Stimulated activated CD8-positive, alpha-beta memory T cell treated with anti-CD3 and anti-CD28 coated beads, Interleukin-12 subunit alpha, Interleukin-12 subunit beta, amount 100 ng/mL, for 4 hours (primary cell): ENCODE measurements around the gene FN1.

Experiments used
- DNase-seq: peaks from one replicate; pipeline ENCODE4 v3.0.0-alpha.2; 2020; ENCODE audit warnings: low read depth

FN1 gene

DNA sequence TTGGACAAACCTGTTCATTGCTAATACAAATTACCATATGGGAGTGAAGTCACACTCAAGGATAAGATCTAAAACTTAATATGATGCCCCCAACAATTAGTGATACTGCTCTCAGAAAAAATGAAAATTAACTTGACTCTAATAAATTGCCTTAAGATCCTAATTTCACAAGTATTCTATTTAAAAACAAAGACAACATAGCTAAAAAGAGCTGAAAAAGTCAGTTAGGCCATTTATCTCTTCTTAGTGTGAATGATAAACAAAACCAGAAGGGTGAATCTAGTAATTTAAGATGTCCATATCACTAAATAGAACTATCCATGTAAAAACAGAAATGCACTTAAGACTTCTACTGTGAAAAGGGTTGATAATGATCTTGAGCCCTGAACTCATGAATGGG is 53.4 kb downstream of the FN1 start:
- DNase-seq, result no peak

DNA sequence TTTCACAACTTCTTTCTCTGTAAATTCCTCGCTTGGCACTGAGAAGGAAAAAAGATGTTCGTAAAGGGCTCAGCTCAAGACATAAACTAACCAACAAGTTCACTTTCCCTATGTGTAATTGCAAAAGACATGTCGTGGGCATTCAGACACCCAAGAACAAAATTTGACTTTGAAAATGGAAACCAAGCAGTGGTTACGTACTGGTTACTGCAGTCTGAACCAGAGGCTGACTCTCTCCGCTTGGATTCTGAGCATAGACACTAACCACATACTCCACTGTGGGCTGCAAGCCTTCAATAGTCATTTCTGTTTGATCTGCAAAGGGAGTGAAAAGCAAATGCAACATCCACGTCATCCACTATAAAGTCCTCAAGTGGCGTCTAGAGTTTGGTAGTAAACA is 53.9 kb downstream of the FN1 start:
- no peak for DNase-seq

DNA sequence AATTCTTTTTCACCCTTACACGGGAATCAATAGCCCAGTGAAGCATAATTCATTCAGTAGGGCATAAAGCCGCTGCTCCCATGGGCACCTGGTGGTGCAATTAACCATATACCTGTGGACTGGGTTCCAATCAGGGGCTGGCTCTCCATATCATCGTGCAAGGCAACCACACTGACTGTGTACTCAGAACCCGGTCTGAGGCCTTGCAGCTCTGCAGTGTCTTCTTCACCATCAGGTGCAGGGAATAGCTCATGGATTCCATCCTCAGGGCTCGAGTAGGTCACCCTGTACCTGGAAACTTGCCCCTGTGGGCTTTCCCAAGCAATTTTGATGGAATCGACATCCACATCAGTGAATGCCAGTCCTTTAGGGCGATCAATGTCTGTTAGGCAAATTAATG is 55.2 kb downstream of the FN1 start:
- no peak for DNase-seq

DNA sequence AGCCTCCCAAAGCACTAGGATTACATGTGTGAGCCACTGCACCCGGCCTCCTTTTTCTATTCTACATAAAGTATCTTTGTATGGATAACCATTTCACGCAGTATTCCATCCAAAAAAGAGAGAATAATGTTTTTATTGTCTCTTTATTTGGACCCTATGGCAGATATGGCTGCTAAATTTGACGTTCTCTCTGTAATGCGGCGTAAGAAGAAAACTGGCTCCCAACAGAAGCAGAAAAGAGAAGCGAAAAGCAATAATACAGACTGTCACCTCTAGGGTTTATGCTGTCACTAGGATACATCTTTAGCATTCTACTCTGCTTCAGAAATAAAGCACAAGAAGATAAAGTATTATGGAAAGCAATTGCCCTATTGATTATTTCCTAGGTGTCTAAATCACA is 55.9 kb downstream of the FN1 start:
- DNase-seq, result no peak

DNA sequence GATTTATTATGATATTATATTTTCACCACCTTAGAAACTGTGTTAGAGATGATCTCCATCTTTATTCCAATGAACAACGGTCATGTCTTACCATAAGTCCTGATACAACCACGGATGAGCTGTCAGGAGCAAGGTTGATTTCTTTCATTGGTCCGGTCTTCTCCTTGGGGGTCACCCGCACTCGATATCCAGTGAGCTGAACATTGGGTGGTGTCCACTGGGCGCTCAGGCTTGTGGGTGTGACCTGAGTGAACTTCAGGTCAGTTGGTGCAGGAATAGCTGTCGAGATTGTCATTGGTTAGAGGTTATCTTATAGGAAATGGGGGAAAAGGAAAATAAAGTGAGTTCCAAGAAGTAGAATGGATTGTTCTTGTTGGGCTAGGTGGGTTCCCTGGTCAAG is 56.8 kb downstream of the FN1 start:
- DNase-seq, result no peak

DNA sequence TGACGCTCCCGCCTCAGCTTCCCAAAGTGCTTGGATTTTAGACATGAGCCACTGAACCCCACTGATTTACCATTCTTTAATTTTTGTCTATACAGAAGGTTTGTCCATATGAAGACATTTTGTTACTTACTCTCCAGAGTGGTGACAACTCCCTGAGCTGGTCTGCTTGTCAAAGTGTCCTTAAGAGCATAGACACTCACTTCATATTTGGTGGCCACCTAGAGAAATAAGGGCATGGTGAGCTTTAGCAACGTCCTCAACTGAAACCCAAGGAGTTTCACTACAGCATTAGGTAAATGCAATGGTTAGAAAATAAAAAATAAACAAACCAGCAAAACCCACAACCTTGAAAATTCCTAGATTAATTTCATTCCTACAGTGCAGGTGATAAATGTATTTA is 57.8 kb downstream of the FN1 start:
- DNase-seq, result no peak

DNA sequence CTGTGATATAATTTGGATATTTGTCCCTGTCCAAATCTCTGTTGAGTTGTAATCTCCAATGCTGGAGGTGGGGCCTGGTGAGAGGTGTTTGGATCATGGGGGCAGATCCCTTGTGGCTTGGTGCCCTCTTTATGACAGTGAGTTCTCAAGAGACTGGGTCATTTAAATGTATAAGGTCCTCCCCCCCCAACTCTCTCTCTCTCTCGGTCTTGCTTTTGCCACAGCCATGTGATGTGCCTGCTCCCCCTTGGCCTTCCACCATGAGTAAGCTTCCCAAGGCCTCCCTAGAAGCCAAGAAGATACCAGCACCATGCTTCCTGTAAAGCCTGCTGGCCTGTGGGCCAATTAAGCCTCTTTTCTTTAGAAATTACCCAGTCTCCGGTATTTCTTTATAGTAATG is 58.6 kb downstream of the FN1 start:
- no peak for DNase-seq

DNA sequence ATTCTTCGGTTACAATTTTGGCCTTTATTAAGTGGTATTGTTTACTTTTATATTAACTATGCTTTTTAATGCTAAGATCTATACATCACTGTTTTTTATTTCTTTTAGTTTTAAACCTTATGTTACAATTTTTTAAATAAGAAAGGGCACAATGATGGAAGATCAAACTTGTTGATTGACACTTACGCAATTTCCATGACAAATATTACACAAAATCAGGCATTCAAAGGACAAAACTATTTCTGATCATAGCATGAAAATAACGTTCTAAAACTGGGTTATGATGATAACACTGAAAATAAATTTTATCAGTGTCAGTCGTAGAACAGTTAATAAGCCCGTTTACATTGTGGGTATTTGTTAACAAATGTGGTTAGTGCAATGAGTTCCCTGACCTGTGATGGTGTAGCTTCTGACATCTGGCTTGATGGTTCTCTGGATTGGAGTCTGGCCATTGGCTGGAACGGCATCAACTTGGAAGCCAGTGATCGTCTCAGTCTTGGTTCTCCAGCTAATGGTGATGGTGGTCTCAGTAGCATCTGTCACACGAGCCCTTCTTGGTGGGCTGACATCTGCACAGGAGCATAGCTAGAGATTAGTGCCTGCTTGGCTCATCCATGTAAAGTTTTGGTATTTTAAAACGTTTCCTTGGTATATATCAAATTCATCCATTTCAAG is 59.6 kb downstream of the FN1 start:
- no peak for DNase-seq

DNA sequence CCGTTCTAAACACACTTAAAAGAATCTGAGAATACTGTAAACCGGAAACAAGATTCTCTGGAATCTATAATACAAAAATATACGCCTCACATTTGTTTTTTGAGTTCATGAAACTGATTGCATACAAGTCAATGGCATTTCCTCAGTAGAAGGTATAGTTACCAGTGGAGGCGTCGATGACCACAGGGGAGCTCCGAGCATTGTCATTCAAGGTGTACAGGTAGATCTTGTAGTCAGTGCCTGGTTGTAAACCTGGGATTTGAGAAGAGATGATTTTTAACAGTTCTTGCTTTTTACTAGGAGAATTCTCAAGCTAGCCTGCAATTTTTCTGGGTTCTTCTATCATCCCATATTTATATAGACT is 60.4 kb downstream of the FN1 start:
- no peak for DNase-seq

DNA sequence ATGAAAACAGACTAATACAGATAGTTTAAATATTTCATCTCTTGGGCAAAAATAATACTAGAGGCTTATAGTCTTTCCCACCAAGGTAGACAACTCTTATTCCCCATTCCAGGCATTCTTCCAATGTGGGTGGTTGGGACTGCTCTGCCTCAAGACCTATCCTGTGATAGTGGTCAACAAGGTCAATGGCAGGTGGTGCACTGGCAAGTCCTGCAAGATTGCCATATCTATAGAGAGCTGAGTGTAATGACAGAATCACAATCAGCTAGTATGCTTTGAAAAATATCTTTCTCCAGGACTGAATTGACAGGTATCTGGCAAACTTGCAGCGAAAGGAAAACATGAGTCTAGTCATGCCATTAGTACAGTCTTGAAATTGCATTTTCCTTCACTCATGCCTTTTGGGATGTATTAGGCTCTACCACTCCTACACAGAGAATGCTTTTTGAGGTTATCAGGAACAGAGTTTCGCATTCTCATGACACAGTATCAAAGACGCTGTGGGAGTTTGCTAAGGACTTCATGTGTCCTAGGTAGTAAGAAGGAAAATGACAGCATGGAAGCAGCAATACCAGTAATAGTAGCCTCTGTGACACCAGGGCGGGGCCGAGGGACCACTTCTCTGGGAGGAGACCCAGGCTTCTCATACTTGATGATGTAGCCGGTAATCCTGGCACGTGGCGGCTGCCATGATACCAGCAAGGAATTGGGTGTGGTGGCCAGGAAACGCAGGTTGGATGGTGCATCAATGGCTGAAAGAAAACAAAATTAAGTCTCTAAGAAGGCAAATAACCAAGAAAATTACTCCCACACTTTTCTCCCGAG is 61.0 kb downstream of the FN1 start:
- no peak for DNase-seq

DNA sequence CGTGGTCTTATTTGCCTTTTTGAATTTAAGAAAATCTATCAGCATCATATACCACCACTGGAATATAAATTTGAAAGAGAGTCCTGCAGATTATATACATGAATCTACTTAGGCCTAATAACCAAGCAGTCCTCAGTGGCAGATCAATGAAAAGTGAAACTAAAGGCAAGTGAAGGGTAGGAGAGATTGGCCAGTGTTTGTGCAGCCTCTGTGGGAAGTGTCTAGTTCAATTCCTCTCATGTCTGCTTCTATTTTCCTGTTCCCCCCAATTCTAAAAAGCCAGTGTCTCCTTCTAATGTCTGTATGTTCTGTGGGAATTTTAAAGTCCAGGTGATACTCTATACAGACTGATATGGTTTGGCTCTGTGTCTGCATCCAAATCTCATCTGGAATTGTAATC is 61.9 kb downstream of the FN1 start:
- no peak for DNase-seq

DNA sequence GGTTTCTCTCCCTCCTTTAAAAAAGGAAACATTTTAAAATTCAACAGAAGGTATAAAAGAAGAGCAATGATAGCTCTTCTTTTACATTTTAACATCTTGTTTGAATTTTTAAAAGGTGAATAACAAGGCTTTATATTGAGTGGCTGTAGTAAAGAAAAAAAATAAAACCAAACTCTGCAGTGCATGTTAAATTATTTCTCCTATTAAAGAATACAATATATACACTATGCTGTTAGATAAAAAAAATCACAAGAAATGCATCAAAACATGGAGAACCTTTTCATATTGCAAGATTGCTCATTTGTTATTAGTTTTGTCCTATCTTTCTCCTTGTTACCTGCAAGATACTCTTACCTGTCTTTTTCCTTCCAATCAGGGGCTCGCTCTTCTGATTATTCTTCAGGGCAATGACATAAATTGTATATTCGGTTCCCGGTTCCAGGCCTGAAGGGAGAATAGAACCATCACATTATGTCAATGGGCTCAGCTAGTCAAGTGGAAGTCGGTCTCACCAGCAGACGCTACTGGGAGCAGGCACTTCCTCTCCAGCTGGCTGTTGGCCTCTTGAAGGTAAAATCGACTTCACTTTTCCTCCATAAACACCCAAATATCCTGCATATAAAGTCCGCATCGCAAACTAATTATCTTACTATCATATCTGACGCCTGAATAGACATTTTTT is 62.8 kb downstream of the FN1 start:
- DNase-seq, result no peak

DNA sequence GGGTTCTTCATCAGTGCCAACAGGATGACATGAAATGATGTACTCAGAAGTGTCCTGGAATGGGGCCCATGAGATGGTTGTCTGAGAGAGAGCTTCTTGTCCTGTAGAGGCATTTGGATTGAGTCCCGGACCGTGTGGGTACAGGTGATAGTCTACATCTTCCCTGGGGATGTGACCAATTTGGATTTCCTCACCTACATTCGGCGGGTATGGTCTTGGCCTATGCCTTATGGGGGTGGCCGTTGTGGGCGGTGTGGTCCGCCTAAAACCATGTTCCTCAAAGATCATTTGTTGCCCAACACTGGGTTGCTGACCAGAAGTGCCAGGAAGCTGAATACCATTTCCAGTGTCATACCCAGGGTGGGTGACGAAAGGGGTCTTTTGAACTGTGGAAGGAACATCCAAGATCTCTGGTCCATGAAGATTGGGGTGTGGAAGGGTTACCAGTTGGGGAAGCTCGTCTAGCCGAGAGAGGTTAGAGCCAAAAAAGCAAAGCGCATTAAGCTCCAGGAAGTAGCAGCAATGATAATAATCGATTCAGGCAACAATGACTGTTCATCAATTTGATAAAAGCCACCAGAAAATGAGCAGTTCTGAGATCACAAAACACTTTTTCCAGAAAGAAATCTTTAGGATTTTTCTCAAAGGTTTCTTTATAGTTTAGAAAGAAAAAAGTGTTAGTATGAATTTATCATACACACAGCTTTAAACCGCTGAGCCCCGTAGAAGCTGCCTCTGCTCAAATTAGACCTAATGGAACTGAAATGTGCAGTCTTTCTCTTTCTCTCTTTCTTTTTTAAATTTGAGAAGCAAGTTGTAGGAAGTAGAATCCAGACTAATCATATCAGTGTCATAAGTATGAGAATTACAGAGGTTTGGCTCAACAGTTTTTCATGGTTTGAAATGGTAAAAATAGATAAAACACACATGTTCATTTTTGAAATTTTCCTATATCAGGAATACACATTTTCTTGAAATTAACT is 63.7 kb downstream of the FN1 start:
- DNase-seq, result no peak

DNA sequence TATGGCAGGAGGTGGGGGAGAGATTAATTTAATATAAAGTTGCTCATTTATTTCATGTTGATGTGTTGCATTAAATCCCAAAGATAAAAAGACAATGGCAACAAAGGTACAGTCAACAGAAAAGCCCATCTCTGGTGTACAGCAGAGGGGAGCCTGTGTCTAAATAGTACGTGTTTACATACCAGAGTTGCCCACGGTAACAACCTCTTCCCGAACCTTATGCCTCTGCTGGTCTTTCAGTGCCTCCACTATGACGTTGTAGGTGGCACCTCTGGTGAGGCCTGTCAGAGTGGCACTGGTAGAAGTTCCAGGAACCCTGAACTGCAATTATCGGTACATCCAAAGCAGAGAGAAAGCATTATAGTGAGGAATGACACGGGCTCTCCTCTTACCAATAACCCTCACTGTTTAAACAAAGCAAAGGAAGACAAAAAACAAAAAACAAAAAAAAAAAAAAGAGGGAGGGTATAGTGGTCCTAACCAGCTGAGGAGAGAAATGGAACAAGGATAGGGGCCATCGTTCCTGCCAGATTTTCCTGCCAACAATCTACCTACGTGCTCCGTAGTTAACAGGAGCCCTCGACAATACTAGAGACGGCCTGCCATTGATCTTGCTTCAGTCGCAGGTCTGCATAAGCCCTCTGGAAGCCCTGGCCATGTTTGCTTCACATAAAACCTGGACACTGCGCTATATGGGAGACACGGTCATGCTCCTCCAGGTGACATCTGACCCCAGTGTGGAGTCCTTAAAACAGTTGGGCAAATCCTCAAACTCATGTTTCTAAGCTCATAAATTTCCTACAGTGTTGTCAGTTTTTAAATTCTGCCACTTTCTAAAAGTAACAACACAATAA is 65.5 kb downstream of the FN1 start:
- no peak for DNase-seq

DNA sequence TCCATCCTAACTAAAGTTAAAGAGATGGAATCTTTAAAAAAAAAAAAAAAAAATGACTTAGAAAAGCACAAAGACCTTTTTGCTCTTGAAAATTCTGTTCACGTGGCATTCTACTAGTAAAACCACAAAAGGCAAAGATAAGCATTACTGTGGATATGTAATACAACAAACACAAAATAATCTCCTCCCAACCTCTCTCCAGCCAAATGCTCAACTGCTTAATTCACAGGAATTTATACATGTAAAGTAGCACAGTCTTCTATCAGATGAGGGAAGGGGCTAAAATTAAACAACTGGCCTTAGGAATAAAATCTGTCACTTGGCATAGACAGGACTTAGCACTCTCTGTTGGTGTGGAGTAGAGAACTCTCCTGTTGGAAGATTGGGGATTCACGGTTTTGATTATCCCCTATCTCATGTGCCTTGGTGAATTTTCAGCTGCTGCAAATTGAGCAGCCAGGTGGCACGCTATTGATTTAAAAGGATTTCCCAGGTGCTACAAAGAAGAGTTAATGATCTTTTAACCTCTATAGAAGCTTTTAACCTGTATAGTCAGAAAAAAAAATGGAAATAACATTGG is 66.6 kb downstream of the FN1 start:
- no peak for DNase-seq

DNA sequence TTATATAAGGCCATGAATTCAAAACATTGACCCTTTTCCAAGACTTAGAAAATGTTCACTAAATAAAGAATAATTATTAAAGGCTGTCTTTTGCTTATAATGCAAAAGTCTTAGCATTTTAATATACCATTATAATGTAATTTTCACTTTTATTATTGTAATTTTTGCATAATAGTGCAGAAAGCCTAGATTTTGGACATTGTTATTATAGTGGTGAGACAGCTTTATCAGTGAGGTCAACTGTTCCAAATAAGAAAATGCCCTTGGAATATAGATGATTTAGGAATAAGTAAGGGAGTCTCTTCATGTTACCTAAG is 67.4 kb downstream of the FN1 start:
- DNase-seq, result no peak

DNA sequence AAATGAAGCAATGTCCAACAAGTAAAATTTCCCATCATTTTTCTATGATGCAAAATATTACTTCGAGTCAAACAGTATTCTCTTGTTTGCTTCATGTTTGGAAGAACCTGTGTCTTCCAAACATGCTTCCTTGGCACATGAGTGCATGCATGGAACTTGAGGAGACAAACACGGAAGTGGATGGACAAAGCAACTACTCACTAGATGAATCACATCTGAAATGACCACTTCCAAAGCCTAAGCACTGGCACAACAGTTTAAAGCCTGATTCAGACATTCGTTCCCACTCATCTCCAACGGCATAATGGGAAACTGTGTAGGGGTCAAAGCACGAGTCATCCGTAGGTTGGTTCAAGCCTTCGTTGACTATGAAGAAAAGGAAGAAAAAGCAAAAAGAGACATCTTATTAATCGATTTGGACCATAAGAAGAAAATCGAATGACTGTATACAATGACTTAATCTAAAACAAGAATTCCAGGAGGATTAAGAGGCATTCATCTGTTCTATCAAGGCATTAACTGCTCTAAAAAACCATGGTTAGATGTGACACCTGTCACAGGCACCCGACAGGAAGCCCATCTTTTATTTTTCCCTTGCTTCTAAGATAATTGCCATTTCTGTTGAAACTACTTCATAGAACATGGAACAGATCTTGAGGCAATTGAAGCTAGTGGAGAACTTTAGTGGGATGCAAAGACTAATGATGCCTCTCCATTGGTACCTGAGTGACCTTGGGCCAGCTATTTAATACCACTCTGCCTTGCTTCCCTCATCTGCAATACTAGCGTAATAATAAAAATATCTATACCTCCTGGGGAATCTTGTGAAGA is 68.0 kb downstream of the FN1 start:
- no peak for DNase-seq

DNA sequence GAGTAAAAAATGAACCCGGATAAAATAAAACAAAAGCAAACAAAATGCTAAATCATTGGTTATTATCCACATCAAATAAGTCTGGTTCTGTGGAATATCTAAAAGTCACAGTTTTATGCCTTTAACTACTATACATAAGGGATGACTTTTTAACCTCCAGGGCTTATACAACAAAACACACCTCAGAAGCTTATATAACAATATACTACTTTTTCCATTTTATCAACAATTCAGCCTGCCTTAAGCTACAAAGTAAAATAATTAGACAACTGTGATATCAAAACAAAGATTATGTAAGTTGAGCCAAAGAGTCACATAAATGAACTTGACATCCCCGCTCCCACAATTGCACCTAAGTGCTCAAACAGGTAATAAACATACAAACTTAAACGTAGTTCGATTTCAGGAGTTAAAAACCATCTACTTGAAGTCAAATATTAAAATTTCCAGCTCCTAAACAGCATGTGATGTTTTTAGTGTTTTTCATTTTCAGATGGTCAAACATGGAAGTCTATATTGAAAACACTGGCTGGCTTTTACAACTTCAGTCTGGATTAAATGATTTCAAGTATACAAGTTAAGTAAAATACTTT is 69.3 kb downstream of the FN1 start:
- DNase-seq, result no peak

DNA sequence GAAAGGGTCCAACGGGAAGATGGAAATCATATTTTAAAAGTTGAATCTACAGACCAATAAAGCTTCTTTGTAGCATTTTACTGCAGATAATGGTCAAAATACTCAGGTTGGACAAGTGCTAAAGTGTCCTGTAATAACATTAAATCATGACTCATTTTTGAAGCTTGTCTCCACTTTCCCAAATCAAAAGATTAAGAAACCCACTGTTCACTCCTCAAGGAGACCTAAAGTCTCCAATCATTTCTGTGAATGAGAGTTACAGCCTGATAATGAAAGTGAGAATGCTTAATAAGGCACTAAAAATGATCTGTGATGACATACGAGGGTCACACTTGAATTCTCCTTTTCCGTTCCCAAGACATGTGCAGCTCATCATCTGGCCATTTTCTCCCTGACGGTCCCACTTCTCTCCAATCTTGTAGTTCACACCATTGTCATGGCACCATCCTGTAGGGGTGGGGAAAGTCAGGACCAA is 70.6 kb downstream of the FN1 start:
- no peak for DNase-seq
